Ovary (tissue), 3 donors: ENCODE results near the gene CCDC150.
"Not testable (repeated sequence)": the region's sequence is repeated elsewhere in the genome, so short reads cannot be mapped to it uniquely, and the experiment has no call there.

Experiments
- CTCF ChIP-seq, 3 donors: fragments of 450-650 bp in 2 of 3; fragments of 200-600 bp in 1 of 3; IDR thresholded peaks; one replicate each; pipeline versions ENCODE4 v1.5.1 to v1.8.0; 2016 to 2022; ENCODE audit warnings: antibody characterized with exemption in 3 of 3, mild to moderate bottlenecking in 1 of 3
- EP300 ChIP-seq: sonication (generic); formaldehyde crosslinking; IDR thresholded peaks from one replicate; pipeline ENCODE4 v1.6.1; 2017; ENCODE audit warnings: antibody characterized with exemption
- POLR2A ChIP-seq: fragments of 450-650 bp; IDR thresholded peaks from one replicate; pipeline ENCODE4 v1.6.1; 2017; ENCODE audit warnings: antibody characterized with exemption, mild to moderate bottlenecking, moderate library complexity
- donor health status: DM: no; HTN: no; CAD: no.

DNA sequence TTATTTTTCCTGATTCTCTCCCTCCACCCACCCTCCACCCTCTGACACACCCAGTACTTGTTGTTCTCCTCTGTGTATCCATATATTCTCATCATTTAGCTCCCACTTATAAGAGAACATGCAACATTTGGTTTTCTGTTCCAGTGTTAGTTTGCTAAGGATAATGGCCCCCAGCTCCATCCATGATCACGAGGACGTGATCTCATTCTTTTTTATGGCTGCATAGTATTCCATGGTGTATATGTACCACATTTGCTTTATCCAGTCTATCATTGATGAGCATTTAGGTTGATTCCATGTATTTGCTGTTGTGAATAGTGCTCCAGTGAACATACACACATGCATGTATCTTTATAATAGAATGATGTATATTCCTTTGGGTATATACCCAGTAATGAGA is 47.2 kb downstream of the CCDC150 start:
- not testable (repeated sequence) for TF ChIP-seq CTCF (IDR thresholded peaks at IDR 0.05); POLR2A; EP300
